Measurements from ENCODE around the gene CD300E.
"Not testable (repeated sequence)": the region's sequence is repeated elsewhere in the genome, so short reads cannot be mapped to it uniquely, and the experiment has no call there.

Gene CD300E

DNA sequence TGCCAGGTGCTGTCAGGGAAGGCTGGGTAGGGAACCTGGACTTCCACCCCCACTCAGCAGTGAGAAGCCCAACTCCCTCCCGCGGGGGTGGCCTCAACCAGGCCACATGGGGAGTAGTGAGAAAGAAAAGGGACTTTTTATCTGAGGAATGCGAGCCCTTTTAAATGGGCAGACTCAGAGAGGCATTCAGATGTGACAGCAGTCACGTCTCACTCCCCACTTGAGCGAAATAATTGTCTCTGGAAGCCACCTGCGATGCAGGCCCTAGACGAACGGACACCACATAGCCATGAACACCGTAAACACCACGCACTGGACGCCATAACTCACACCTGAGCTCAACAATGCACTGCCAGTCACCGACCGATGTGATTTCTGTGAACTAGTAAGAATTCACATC, 11.9 kb upstream of the CD300E start:
- TF ChIP-seq, protein P1, sequence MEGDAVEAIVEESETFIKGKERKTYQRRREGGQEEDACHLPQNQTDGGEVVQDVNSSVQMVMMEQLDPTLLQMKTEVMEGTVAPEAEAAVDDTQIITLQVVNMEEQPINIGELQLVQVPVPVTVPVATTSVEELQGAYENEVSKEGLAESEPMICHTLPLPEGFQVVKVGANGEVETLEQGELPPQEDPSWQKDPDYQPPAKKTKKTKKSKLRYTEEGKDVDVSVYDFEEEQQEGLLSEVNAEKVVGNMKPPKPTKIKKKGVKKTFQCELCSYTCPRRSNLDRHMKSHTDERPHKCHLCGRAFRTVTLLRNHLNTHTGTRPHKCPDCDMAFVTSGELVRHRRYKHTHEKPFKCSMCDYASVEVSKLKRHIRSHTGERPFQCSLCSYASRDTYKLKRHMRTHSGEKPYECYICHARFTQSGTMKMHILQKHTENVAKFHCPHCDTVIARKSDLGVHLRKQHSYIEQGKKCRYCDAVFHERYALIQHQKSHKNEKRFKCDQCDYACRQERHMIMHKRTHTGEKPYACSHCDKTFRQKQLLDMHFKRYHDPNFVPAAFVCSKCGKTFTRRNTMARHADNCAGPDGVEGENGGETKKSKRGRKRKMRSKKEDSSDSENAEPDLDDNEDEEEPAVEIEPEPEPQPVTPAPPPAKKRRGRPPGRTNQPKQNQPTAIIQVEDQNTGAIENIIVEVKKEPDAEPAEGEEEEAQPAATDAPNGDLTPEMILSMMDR (IDR thresholded peaks at IDR 0.05; ENCODE audit: low read depth, low read length, missing control alignments), result no peak
- H3K4me3 ChIP-seq (ENCODE audit: low read depth, low read length), result no peak overlapping the region
- no peak for DNase-seq (ENCODE audit: low read depth)

DNA sequence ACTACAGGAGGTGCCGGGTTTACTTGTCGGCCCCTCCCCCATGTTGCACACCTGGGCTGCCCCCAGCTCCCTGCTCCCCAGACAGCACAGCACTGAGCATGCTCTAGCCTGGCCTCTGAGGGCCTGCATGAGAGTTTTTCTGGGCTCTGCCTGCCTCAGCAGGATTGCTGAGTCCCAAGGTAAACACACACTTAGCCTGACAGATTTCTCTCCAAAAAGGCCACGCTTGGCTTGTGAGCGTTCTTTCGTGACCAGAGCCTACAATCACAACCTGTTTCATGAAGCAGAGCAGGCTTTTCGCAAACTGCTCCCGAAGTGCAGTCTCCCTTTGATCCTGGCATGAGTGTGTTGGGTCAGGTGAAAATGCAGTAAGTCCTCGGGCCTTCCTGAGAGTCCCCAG, 9.8 kb upstream of the CD300E start:
- DNase-seq (ENCODE audit: low read depth), result no peak
- TF ChIP-seq, protein P1 (IDR thresholded peaks at IDR 0.05; ENCODE audit: low read depth, low read length, missing control alignments), result no peak
- no peak overlapping the region for H3K4me3 ChIP-seq (ENCODE audit: low read depth, low read length)

DNA sequence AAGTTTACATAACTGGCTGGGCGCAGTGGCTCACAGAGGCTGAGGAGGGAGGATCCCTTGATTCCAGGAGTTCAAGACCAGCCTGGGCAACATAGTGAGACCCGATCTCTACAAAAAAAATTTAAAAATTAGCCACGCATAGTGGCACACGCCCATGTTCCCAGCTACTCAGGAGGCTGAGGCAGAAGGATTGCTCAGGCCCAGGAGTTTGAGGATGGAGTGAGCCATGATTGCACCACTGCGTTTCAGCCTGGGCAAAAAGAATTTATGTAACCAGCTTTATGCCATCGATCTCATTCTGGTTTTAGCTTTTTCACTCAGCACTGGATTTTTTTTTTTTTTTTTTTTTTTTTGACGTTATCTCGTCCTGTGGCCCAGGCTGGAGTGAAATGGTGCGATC, 9.1 kb upstream of the CD300E start:
- no peak overlapping the region for H3K4me3 ChIP-seq (ENCODE audit: low read depth, low read length)
- TF ChIP-seq, protein P1 (IDR thresholded peaks at IDR 0.05; ENCODE audit: low read depth, low read length, missing control alignments), result no peak
- DNase-seq (ENCODE audit: low read depth), result no peak

DNA sequence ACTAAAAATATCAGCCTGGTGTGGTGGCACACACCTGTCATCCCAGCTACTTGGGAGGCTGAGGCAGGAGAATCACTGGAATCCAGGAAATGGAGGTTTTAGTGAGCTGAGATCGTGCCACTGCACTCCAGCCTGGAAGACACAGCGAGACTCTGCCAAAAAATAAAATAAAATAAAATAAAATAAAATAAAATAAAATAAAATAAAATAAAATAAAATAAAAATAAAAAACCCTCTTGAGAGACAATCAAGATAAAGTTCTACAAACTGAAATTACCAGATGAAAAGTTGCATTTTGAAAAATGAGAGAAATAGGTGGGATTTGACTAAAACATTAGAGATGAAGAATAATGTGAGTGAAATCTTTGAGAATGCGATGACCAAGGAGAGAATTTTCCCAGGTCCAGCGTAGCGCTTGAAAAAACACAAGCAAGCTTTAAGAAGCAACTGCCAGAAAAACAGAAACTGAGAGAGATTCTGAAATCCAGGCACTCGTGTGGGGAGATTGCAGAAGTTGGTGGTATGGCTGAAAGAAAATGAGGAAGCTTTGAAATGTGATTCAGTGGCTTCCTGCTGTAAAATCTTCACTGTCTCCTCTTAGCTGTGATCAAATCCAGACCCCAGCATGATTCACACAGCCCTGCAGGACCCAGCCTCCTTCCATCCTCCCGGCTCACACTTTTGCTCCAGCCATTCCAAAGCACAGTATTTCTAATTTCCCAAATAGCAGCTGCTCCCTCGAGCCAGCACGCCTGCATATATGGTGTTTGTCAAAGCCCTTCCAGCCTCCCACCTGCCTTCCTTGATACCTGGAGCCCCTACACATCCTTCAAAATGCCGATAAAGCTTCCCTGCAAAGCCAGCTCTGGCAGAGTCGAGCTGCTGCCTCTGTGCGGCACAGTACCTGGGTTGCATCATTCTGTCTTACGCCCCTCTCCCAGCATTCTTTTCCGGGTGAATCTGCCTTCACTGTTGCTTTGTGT, 8.2 kb upstream of the CD300E start:
- no peak overlapping the region for H3K4me3 ChIP-seq (ENCODE audit: low read depth, low read length)
- DNase-seq (ENCODE audit: low read depth), result peak; percentile 25
- TF ChIP-seq, protein P1 (IDR thresholded peaks at IDR 0.05; ENCODE audit: low read depth, low read length, missing control alignments), result no peak

DNA sequence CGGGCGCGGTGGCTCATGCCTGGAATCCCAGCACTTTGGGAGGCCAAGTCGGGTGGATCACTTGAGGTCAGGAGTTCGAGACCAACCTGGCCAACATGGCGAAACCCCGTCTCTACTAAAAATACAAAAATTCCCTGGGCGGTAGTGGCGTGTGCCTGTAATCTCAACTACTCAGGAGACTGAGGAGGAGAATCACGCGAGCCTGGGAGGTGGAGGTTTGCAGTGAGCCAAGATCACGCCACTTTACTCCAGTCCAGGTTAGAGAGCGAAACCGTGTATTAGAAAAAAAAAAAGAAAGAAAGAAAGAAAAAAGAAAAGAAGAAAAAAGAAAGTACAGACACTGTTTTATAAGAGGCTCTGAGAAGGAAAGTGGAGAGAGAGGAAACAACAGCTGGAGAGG, 6.7 kb upstream of the CD300E start:
- not testable (repeated sequence) for DNase-seq (ENCODE audit: low read depth); H3K4me3 ChIP-seq (ENCODE audit: low read depth, low read length)

DNA sequence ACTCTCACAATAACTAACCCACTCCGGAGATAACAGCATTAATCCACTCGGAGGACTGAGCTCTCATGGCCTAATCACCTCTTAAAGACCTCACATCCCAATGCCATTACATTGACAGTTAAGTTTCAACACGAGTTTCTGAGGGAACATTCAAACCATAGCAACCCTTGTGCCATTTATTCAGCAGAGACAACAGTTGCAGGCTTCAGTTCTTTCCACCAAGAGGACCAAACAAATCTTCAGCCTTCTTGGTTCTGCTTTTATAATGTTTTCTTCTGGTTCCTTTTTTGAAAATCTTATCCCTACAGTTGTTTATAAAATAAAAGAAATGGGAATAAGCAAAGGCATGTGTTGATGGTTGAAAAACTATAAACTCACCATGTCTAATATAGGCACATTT, 2.1 kb upstream of the CD300E start:
- no peak overlapping the region for H3K4me3 ChIP-seq (ENCODE audit: low read depth, low read length)
- DNase-seq (ENCODE audit: low read depth), result no peak
- TF ChIP-seq, protein P1 (IDR thresholded peaks at IDR 0.05; ENCODE audit: low read depth, low read length, missing control alignments), result no peak

DNA sequence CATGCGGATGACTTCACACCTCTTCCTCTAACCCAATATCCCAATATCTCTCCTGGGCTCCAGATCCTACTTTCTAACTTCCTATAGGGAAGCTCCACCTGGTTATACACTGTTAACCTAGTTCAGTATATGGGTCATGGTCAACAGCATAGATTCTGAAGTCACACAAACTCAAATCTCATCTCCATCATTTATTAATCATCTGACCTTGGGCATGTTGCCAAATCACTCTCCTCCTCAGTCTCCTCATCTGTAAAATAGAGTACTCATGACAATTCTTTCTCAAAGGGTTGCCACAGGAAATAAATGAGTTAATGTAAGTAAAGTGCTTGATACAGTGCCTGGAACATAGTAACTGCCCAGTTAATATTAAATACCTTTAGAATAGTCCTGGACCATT, 593 bp upstream of the CD300E start:
- no peak for DNase-seq (ENCODE audit: low read depth)
- no peak overlapping the region for H3K4me3 ChIP-seq (ENCODE audit: low read depth, low read length)
- TF ChIP-seq, protein P1 (IDR thresholded peaks at IDR 0.05; ENCODE audit: low read depth, low read length, missing control alignments), result no peak
